Cardiac muscle cell (in vitro differentiated cells and primary cell): ENCODE results near the gene CTDSP1. TPM values are rescaled to one million over a fixed set of nuclear protein-coding genes. Genes with fewer than 3 reads are reported as not detected.

ENCODE experiments used
- DNase-seq, 2 donors: peaks; one replicate each; pipeline versions ENCODE4 v3.0.0 to v3.0.0-alpha.2; 2010 to 2017; ENCODE audit warnings: low read depth in 1 of 2, low spot score in 1 of 2
- H3K27ac ChIP-seq: fragments of 200-600 bp; sonication (generic); 2 replicates; pipeline ENCODE4 v1.5.1; 2016
- H3K27me3 ChIP-seq: fragments of 200-600 bp; sonication (generic); 2 replicates; pipeline ENCODE4 v1.6.0; 2016; ENCODE audit warnings: control low read depth
- H3K36me3 ChIP-seq: fragments of 200-600 bp; sonication (generic); 2 replicates; pipeline ENCODE4 v1.5.1; 2016; ENCODE audit warnings: control low read depth
- H3K4me1 ChIP-seq: fragments of 200-600 bp; sonication (generic); 2 replicates; pipeline ENCODE4 v1.8.1; 2017; ENCODE audit warnings: low read depth, mild to moderate bottlenecking, mixed run types
- H3K4me3 ChIP-seq: fragments of 200-600 bp; sonication (generic); 2 replicates; pipeline ENCODE4 v1.5.1; 2016; ENCODE audit warnings: mild to moderate bottlenecking
- H3K9me3 ChIP-seq: fragments of 200-600 bp; sonication (generic); 2 replicates; pipeline ENCODE4 v1.5.1; 2017; ENCODE audit warnings: low read depth, mild to moderate bottlenecking, control low read depth
- polyA plus RNA-seq: library from polyadenylated mRNA; unstranded; fragments of >200 nt; fragmentation: Nextera tagmentation; extraction: Ambion mirVana; gene quantifications from 2 replicates; pipeline ENCODE4 v1.2.1, GENCODE V29; 2016
- total RNA-seq: library from RNA; depleted of rRNA; stranded (reverse); fragments of >200 nt; gene quantifications from 2 replicates; pipeline ENCODE4 v1.2.3, GENCODE V29; 2016
- TF ChIP-seq, protein P1 (sequence below): IDR thresholded peaks from 2 replicates; pipeline ENCODE4 v1.5.1; 2012; ENCODE audit warnings: low read depth, mild to moderate bottlenecking, low read length

Gene CTDSP1
- total and polyA plus RNA-seq, 2 experiments from 2014 or later, result 35.5 to 147 TPM

DNA sequence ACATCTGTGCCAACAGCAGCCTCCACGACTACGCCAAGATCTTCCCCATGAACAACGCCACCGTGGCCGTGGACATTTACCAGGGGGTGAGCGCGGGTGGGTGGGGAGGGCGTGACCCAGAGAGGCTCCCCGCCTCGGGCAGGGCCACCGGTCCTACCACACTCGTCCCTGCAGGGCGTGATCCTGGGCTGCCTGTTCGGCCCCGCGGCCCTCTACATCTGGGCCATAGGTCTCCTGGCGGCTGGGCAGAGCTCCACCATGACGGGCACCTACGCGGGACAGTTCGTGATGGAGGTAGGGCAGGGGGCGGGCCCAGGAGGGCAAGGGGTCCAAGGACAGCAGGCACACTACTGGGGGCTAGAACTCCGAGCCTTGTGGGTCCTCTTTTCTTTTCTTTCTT lies 8.5 kb upstream of the CTDSP1 start:
- no peak for DNase-seq
- H3K36me3 ChIP-seq, result no peaks in the 10 kb centered on the region
- TF ChIP-seq, protein P1, sequence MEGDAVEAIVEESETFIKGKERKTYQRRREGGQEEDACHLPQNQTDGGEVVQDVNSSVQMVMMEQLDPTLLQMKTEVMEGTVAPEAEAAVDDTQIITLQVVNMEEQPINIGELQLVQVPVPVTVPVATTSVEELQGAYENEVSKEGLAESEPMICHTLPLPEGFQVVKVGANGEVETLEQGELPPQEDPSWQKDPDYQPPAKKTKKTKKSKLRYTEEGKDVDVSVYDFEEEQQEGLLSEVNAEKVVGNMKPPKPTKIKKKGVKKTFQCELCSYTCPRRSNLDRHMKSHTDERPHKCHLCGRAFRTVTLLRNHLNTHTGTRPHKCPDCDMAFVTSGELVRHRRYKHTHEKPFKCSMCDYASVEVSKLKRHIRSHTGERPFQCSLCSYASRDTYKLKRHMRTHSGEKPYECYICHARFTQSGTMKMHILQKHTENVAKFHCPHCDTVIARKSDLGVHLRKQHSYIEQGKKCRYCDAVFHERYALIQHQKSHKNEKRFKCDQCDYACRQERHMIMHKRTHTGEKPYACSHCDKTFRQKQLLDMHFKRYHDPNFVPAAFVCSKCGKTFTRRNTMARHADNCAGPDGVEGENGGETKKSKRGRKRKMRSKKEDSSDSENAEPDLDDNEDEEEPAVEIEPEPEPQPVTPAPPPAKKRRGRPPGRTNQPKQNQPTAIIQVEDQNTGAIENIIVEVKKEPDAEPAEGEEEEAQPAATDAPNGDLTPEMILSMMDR, result no peak

DNA sequence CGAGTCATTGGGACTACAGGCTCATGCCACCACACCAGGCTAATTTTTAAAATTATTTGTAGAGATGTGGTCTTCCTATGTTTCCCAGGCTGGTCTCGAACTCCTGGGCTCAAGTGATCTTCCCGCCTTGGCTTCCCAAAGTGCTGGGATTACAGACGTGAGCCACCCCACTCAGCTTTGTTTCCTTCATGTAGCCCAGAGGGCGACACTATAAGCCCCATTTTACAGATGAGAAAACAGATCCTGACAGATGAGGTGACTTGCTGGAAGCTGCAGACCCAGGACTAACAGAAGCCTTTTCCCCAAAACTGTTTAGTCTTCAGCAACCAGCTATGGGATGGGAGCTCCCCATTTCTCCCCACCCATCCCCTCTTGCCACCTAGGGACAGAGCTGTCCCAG lies 7.2 kb upstream of the CTDSP1 start:
- Histone ChIP-seq H3K27ac (no peak overlapping the region), H3K4me3 (no peak overlapping the region), H3K4me1 (no peaks in the 10 kb centered on the region), H3K9me3 (no peaks in the 10 kb centered on the region), H3K36me3 (no peaks in the 10 kb centered on the region), H3K27me3 (no peaks in the 10 kb centered on the region)
- DNase-seq, result no peak
- TF ChIP-seq, protein P1, result no peak

More for the DNA sequence above, 8.5 kb upstream of the CTDSP1 start:
- no peaks in the 10 kb centered on the region for H3K27me3 ChIP-seq
- no peak overlapping the region for H3K4me3 ChIP-seq
- no peak overlapping the region for H3K27ac ChIP-seq
- H3K9me3 ChIP-seq, result no peaks in the 10 kb centered on the region
- no peaks in the 10 kb centered on the region for H3K4me1 ChIP-seq

DNA sequence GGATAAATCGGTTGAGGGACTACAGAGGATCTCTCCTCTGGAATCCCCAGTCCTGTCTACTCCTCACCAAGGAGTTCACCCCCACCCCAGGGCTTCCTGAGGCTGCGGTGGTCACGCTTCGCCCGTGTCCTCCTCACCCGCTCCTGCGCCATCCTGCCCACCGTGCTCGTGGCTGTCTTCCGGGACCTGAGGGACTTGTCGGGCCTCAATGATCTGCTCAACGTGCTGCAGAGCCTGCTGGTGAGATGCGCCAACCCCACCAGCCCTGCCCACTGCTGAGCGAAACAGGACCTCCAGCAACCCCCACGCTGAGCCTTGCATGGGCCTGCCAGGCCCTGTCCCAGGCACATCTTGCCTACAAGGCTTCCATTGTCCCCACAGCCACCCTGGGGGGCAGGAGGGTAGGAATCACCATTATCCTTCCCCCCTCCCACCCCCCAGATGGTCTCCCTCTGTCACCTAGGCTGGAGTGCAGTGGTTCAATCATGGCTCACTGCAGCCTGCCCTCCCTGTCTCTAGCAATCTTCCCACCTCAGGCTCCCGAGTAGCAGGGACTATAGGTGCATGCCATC lies 6.7 kb upstream of the CTDSP1 start:
- no peaks in the 10 kb centered on the region for H3K4me1 ChIP-seq
- TF ChIP-seq, protein P1, result no peak
- H3K9me3 ChIP-seq, result no peaks in the 10 kb centered on the region
- H3K36me3 ChIP-seq, result no peaks in the 10 kb centered on the region
- no peaks in the 10 kb centered on the region for H3K27me3 ChIP-seq
- no peak for DNase-seq
- H3K4me3 ChIP-seq, result no peak overlapping the region
- H3K27ac ChIP-seq, result no peak overlapping the region

DNA sequence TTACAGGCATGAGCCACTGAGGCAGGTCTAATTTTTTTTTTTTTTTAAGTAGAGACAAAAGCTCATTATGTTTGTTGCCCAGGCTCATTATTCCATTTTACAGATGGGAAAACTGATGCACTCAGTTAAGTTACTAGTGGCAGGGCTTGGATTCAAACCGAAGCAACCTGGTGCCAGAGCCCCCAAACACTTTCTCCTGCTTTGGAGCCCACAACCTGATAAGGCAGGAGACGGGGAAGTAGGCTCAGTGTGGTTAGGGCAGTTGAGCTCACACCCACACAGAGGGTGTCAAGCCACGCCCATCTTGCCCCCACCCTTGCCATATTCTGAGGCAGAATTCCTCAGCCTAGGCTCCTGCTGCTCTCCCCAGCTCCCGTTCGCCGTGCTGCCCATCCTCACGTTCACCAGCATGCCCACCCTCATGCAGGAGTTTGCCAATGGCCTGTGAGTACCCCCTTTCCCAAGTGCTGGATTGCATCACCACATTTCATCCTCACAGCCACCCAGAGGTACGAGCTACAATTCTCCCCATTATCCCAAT lies 5.8 kb upstream of the CTDSP1 start:
- Histone ChIP-seq H3K4me1 (no peaks in the 10 kb centered on the region), H3K9me3 (no peaks in the 10 kb centered on the region), H3K27ac (no peak overlapping the region), H3K36me3 (no peaks in the 10 kb centered on the region), H3K27me3 (no peaks in the 10 kb centered on the region), H3K4me3 (no peak overlapping the region)
- no peak for DNase-seq
- TF ChIP-seq, protein P1, result no peak

DNA sequence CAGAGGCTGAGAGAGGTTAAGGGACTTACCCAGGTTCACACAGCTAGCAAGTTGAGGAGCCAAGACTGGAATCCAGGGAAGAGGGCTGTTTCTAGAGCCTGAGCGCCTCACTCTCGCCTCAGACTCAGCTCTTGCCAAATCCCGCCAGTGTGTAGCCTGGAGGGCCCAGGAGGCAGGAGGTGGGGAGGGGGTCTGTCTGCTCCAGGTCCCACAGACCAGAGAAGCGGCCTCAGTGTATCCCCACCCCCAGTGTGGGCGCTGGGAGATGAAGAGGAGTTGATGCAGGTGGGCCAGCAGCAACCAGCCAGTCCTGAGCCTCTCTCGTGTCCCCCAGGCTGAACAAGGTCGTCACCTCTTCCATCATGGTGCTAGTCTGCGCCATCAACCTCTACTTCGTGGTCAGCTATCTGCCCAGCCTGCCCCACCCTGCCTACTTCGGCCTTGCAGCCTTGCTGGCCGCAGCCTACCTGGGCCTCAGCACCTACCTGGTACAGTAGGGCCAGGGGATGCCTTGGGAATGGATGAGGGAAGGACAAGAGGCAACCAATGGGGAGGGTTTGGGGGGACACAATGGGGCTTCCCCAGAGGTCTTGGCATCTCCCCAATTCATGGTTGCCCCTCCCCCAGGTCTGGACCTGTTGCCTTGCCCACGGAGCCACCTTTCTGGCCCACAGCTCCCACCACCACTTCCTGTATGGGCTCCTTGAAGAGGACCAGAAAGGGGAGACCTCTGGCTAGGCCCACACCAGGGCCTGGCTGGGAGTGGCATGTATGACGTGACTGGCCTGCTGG lies 5.2 kb upstream of the CTDSP1 start:
- no peak for DNase-seq
- Histone ChIP-seq H3K9me3 (no peaks in the 10 kb centered on the region), H3K4me3 (no peak overlapping the region), H3K27me3 (no peaks in the 10 kb centered on the region), H3K4me1 (no peaks in the 10 kb centered on the region), H3K36me3 (no peaks in the 10 kb centered on the region), H3K27ac (no peak overlapping the region)
- TF ChIP-seq, protein P1, result no peak
